Fibroblast of villous mesenchyme (primary cell): ENCODE results near the gene PRPF18. TPM values are rescaled to one million over a fixed set of nuclear protein-coding genes. Genes with fewer than 3 reads are reported as not detected.
A peak's percentile ranks its signal among the peaks of the same experiment; 100 is the strongest.

Source experiments
- DNase-seq: peaks from one replicate; pipeline ENCODE4 v3.0.0-alpha.2; 2010; ENCODE audit warnings: low read depth
- H3K4me3 ChIP-seq: 2 replicates; pipeline ENCODE4 v1.5.1; 2011; ENCODE audit warnings: low read depth, mild to moderate bottlenecking, low read length
- total RNA-seq: library from RNA; depleted of rRNA; stranded (reverse); fragments of >200 nt; gene quantifications from 2 replicates; pipeline ENCODE4 v1.2.3, GENCODE V29; 2012
- TF ChIP-seq, protein P1 (sequence below): IDR thresholded peaks from 2 replicates; pipeline ENCODE4 v1.5.1; 2012; ENCODE audit warnings: low read depth, mild to moderate bottlenecking, low read length; ENCODE audit not compliant: insufficient read depth

PRPF18 gene
- total RNA-seq, 1 donor, result 37.1 TPM

DNA sequence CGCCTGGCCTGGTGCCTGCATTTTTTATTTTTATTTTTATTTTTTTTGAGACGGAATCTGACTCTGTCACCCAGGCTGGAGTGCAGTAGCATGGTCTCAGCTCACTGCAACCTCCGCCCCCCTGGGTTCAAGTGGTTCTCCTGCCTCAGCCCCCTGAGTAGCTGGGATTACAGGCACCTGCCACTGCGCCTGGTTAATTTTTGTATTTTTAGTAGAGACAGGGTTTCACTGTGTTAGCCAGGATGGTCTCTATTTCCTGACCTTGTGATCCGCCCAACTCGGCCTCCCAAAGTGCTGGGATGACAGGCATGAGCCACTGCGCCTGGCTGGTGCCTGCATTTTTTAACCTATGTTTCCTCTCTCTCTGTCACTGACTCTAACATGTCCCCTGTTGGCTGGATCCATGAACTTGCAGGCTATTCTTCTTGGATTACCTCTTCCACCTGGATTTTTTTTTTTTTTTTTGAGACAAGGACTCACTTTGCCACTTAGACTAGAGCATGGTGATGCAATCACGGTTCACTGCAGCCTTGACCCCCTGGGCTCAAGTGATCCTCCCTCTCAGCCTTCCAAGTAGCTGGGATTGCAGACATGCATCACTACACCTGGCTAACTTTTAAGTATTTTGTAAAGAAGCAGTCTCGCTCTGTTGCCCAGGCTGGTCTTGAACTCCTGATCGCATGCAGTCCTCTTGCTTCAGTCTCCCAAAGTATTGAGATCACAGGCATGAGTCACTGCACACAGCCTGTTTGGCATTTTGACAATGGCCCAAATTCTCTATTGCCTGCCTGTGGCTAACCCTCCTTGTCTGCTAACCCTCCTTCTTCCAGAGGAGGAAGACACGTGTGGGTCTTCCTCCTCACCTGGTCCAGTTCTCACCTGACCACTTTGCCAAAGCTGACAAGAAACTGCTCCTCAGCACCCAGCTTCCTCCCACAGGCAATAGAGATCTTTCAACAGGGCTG is 23.0 kb upstream of the PRPF18 start:
- H3K4me3 ChIP-seq, result no peak overlapping the region
- TF ChIP-seq, protein P1, sequence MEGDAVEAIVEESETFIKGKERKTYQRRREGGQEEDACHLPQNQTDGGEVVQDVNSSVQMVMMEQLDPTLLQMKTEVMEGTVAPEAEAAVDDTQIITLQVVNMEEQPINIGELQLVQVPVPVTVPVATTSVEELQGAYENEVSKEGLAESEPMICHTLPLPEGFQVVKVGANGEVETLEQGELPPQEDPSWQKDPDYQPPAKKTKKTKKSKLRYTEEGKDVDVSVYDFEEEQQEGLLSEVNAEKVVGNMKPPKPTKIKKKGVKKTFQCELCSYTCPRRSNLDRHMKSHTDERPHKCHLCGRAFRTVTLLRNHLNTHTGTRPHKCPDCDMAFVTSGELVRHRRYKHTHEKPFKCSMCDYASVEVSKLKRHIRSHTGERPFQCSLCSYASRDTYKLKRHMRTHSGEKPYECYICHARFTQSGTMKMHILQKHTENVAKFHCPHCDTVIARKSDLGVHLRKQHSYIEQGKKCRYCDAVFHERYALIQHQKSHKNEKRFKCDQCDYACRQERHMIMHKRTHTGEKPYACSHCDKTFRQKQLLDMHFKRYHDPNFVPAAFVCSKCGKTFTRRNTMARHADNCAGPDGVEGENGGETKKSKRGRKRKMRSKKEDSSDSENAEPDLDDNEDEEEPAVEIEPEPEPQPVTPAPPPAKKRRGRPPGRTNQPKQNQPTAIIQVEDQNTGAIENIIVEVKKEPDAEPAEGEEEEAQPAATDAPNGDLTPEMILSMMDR, result no peak
- no peak for DNase-seq

DNA sequence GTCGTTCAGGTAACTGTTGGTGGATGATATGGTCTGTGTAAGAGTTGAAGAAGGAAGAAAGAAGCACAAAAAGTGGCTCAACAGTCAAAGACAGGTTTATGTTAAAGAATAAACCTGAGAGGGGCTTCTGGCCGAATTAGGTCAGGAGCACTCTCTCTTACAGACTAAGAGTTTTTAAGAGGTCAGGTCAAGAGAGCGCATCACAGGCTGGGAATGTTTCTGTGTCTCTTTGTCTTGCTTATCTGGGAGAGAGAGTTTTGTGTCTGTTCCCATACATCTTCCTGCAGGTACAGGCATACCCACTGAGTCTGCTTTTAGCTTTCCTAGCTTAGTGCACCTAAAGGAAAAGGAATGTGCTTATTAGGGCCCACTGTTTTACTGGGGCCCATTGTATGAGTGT is 22.2 kb upstream of the PRPF18 start:
- H3K4me3 ChIP-seq, result no peak overlapping the region
- TF ChIP-seq, protein P1, result no peak
- no peak for DNase-seq

DNA sequence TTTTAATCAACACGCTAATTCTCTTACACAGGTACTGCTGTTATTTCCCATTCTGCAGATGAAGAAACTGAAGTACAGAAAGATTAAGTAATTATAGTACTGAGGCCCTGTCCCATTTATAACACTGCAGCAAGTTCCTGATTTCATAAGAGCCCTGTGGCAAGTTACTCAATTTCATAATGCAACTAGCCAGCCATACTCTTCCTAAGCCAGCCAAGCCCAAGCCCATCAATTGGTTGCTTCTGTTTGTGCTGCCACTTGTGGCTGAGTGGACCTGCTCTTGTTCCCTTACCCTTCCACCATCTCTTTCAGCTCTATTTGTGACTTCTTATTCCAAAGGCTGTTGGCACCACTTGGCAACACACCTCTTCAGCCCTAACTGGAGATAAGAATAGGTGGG is 19.7 kb upstream of the PRPF18 start:
- TF ChIP-seq, protein P1, result no peak
- no peak overlapping the region for H3K4me3 ChIP-seq
- DNase-seq, result peak; percentile 12

DNA sequence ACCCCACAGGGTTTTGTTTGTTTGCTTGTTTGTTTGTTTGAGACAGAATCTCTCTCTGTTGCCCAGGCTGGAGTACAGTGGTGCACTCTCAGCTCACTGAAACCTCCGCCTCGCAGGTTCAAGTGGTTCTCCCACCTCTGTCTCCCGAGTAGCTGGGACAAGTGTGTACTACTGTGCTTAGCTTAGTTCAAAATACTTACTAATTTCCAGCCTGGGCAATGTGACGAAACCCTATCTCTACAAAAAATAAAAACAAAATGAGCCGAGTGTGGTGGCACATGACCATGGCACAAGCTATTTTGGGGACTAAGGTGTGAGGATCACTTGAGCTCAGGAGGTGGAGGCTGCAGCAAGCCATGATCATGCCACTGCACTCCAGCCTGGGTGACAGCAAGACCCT is 15.2 kb upstream of the PRPF18 start:
- no peak overlapping the region for H3K4me3 ChIP-seq
- TF ChIP-seq, protein P1, result no peak
- no peak for DNase-seq

GRCh38 chr10:13573960-13574359 is 12.8 kb upstream of the PRPF18 start:
- no peak overlapping the region for H3K4me3 ChIP-seq
- DNase-seq, result no peak
- TF ChIP-seq, protein P1, result no peak

DNA sequence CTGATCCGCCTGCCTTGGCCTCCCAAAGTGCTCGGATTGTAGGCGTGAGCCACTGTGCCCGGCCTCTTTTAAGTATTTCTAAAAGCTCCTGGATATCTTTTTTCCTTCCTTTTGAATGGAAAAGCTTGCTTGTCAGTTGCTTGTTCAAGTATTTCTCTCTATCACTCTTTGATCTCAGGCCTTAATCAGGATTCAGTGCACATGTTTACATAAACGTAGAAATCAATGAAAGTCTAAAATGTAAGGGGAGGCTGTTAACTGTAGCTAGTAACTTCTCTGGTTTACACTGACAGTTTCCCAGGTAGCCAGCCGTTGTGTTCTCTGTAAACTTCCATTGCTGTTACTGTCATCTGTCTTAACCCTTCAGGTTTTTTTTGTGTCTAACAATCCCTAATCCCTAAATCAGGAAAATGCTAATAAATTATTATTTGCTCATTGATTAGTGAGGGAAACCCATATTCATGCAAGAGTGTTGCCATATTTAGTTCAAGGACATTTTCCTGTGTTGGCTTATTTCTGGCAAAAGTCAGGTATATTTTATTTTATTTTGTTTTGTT is 1.5 kb upstream of the PRPF18 start:
- TF ChIP-seq, protein P1, result no peak
- DNase-seq, result no peak
- no peak overlapping the region for H3K4me3 ChIP-seq

DNA sequence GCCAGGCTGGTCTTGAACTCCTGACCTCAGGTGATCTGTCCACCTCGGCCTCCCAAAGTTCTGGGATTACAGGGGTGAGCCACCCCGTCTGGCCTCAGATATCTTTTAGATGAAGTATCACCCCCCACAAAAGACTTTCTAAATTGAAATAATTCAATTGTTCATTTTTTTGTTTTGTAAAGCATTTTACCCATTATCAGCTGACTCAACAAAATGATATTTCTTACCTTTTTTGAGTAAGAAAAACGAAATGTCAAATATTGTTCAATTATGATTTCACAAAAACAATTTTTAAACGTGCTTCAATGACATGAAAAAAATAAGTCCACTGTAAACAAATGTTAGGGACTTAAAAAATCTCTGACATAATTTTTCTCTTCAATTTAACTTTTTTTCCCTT is 822 bp upstream of the PRPF18 start:
- H3K4me3 ChIP-seq, result no peak overlapping the region
- TF ChIP-seq, protein P1, result no peak
- DNase-seq, result no peak
